RWPE1 (cell line): Measurements from ENCODE around the gene CDC42EP5.

Source experiments
- CTCF ChIA-PET: fragments of 350-600 bp; sonication (Branson Sonifier 250); formaldehyde crosslinking; extraction: SDS; loops from one replicate; lab custom pipeline; 2021; lab: Yijun Ruan, JAX
- POLR2A ChIA-PET: fragments of 400-600 bp; formaldehyde crosslinking; extraction: SDS; loops from one replicate; lab custom pipeline; 2020; ENCODE audit warnings: antibody characterized with exemption; ENCODE audit not compliant: low non-redundant PET; lab: Yijun Ruan, JAX
- DNase-seq: peaks from one replicate; pipeline ENCODE4 v3.0.0; 2012; ENCODE audit warnings: low spot score
- H3K27ac ChIP-seq: fragments of 450-650 bp; 2 replicates; pipeline ENCODE4 v1.5.1; 2017
- TF ChIP-seq, protein P1 (sequence below): fragments of 450-650 bp; conservative IDR thresholded peaks from 2 replicates; pipeline ENCODE4 v1.5.1; 2017; ENCODE audit warnings: low read depth, mild to moderate bottlenecking

Gene CDC42EP5

DNA sequence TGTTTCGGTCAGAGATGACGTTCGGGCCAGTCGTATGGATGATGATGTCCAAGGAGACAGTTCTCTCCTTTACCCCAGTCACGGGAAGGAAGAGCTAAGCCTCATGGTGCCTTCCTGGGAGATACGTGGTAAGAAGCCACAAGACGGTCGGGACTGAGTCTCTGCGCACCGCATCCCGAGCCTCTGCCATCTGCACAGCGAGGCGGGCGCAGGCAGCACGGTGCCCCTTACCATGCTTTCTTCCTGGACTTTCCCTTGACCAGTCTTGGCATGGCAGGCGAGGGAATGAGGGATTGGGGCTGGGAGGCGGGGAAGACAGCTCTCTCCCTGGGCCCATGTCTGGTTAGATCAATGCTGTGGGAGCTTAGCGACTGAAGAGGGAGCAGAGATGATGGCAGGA is 19.5 kb upstream of the CDC42EP5 start:
- ChIA-PET POLR2A (no interaction called here), CTCF (no interaction called here)
- H3K27ac ChIP-seq: no peak overlapping the region
- TF ChIP-seq, protein P1, sequence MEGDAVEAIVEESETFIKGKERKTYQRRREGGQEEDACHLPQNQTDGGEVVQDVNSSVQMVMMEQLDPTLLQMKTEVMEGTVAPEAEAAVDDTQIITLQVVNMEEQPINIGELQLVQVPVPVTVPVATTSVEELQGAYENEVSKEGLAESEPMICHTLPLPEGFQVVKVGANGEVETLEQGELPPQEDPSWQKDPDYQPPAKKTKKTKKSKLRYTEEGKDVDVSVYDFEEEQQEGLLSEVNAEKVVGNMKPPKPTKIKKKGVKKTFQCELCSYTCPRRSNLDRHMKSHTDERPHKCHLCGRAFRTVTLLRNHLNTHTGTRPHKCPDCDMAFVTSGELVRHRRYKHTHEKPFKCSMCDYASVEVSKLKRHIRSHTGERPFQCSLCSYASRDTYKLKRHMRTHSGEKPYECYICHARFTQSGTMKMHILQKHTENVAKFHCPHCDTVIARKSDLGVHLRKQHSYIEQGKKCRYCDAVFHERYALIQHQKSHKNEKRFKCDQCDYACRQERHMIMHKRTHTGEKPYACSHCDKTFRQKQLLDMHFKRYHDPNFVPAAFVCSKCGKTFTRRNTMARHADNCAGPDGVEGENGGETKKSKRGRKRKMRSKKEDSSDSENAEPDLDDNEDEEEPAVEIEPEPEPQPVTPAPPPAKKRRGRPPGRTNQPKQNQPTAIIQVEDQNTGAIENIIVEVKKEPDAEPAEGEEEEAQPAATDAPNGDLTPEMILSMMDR: no peak
- DNase-seq: no peak

DNA sequence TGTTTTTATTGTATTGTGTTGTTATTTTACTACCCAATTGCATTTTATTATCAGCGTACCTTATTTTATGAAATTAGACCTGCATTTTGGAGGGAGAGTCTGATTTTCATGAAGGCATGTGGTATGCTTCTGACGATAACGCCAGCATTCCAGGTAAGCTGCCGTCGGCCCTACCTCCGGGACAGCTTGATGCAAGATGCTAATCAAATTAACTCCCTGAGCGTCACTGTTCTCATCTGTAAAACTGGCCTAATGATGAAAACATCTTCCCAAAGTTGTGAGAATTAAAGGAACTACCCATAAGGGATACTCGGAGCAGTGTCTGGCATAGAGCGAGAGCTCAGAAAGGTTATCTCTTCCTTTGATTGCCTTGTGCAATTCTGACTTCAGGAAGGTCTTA is 16.7 kb upstream of the CDC42EP5 start:
- ChIA-PET CTCF (no interaction called here), POLR2A (no interaction called here)
- no peak for DNase-seq

DNA sequence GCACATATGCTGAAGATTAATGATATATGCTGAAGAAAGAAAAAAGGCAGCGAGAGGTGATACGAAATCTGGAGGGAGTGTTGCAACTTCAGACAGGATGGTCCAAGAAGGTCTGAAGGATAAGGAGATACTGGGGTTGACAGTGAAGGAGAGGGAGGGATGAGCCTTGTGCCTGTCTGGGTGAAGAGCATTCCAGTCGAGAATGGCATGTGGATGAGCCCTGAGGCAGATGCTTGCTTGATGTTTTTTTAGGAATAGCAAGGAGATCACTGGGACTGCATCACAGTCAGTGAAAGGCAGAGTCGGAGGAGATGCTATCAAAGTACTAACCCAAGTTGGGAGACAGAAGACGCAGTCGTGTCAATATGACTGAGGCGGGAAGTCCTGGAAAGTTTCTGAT is 16.2 kb upstream of the CDC42EP5 start:
- TF ChIP-seq, protein P1: no peak
- DNase-seq: no peak
- no peak overlapping the region for H3K27ac ChIP-seq
- CTCF ChIA-PET: no interaction called here
- POLR2A ChIA-PET: no interaction called here

More for the DNA sequence above, 16.7 kb upstream of the CDC42EP5 start:
- TF ChIP-seq, protein P1: no peak
- no peak overlapping the region for H3K27ac ChIP-seq

DNA sequence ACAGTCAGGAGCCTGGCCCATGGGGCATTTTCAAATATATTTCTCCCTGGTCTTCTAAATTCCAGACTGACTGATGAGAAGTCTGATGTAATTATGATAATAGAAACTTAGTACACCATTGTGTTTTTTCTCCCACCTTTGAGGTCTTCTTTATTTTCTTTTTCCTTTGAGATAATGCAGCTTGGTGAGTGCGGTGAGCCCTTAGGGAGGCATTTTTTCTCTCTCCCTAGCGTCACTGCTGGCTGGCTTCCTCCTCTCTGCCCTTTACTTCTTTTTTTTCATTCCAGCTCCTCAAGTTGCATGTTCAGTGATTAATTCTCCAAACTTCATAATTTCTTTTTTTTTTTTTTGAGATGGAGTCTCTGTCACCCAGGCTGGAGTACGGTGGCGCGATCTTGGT is 12.8 kb upstream of the CDC42EP5 start:
- POLR2A ChIA-PET: no interaction called here
- CTCF ChIA-PET: interaction anchor here (0.9 kb wide), 1 partner anchor 188 kb away, joined by 5 read pairs; no protein-coding TSS in a partner anchor
- no peak overlapping the region for H3K27ac ChIP-seq
- no peak for DNase-seq
- TF ChIP-seq, protein P1: no peak

DNA sequence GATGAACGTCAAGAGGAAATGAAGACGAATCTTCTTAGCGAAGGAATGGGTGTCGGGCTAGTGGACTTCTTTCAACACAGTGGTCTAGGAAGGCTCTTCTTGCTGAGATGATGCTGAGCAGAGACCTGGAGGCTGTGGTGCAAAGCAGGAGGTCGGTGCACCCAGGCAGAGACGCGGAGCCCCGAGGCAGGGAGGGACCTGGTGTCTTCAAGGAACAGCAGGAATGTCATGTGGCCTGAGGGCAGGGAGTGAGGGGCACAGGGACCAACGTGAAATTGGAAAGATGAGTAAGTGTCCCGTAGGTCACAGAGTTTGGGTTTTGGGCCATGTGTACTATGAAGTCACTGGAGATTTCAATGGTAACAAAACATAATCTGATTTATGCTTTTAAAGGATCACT is 11.4 kb upstream of the CDC42EP5 start:
- H3K27ac ChIP-seq: no peak overlapping the region
- ChIA-PET POLR2A (no interaction called here), CTCF (no interaction called here)
- no peak for DNase-seq
- TF ChIP-seq, protein P1: no peak

DNA sequence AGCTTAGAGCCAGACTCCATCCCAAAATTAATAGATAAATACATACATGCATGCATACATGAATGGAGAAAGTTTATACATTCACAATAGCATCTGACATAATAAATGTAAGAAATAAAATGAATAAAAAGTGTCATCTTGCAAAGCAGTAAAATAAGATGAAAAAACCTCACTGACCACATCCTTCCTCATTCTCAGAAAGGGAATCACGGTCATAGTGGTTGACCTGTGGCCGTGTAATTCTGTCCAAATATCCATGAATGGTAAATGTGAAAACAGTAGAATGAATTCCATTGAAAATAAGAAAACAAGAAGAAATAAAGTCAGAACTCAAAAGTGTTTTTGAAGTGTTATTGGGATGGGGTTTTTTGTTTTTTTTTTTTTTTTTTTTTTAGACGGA is 9.8 kb upstream of the CDC42EP5 start:
- no peak for DNase-seq
- TF ChIP-seq, protein P1: no peak
- no peak overlapping the region for H3K27ac ChIP-seq
- CTCF ChIA-PET: no interaction called here
- POLR2A ChIA-PET: no interaction called here
